GM10266 (cell line): ENCODE results near the gene C14orf93.

Experiments used
- DNase-seq: peaks from one replicate; pipeline ENCODE4 v3.0.0; 2012; ENCODE audit errors: extremely low spot score
- CTCF ChIP-seq: IDR thresholded peaks from 2 replicates; pipeline ENCODE4 v1.5.1; 2012; ENCODE audit warnings: mild to moderate bottlenecking, low read depth; ENCODE audit not compliant: control insufficient read depth, insufficient read depth; ENCODE audit errors: missing control alignments

Gene C14orf93

GRCh38 chr14:23055621-23056144 lies 45.7 kb upstream of the C14orf93 start:
- DNase-seq: no peak
- no peak for TF ChIP-seq CTCF

GRCh38 chr14:23055147-23055550 lies 45.2 kb upstream of the C14orf93 start:
- no peak for TF ChIP-seq CTCF
- DNase-seq: no peak

GRCh38 chr14:23054000-23054811 lies 44.3 kb upstream of the C14orf93 start:
- DNase-seq: peak; percentile 70
- peak; percentile 60 for TF ChIP-seq CTCF

GRCh38 chr14:23053426-23053825 lies 43.5 kb upstream of the C14orf93 start:
- DNase-seq: no peak
- TF ChIP-seq CTCF: no peak

- no peak for DNase-seq
- no peak for TF ChIP-seq CTCF
Measured at GRCh38 chr14:23052671-23053070, 42.7 kb upstream of the C14orf93 start.

GRCh38 chr14:23052182-23052623 lies 42.3 kb upstream of the C14orf93 start:
- no peak for TF ChIP-seq CTCF
- no peak for DNase-seq
